ENCODE results near the gene VMP1.
"Not testable (repeated sequence)": the region's sequence is repeated elsewhere in the genome, so short reads cannot be mapped to it uniquely, and the experiment has no call there.

VMP1 gene

GRCh38 chr17:59766491-59766890, 59.0 kb downstream of the VMP1 start:
- DNase-seq: no peak
- in situ Hi-C loops (cut with MboI; ENCODE audit: low pct_unique_long_range_greater_than_20kb, low sequenced_read_pairs): no loop called here

GRCh38 chr17:59767176-59767575, 59.7 kb downstream of the VMP1 start:
- in situ Hi-C loops (cut with MboI; ENCODE audit: low pct_unique_long_range_greater_than_20kb, low sequenced_read_pairs): no loop called here
- DNase-seq: no peak

- in situ Hi-C loops (cut with MboI; ENCODE audit: low pct_unique_long_range_greater_than_20kb, low sequenced_read_pairs): no loop called here
- no peak for DNase-seq
These were observed 62.4 kb downstream of the VMP1 start for GRCh38 chr17:59769887-59770286.

- no peak for DNase-seq
- in situ Hi-C loops (cut with MboI; ENCODE audit: low pct_unique_long_range_greater_than_20kb, low sequenced_read_pairs): no loop called here
These were observed 63.6 kb downstream of the VMP1 start for GRCh38 chr17:59771093-59771492.

- DNase-seq: no peak
- in situ Hi-C loops (cut with MboI; ENCODE audit: low pct_unique_long_range_greater_than_20kb, low sequenced_read_pairs): no loop called here
These were observed 68.4 kb downstream of the VMP1 start for GRCh38 chr17:59775786-59776350.

GRCh38 chr17:59776577-59776976, 69.1 kb downstream of the VMP1 start:
- in situ Hi-C loops (cut with MboI; ENCODE audit: low pct_unique_long_range_greater_than_20kb, low sequenced_read_pairs): no loop called here
- DNase-seq: no peak

- DNase-seq: no peak
- in situ Hi-C loops (cut with MboI; ENCODE audit: low pct_unique_long_range_greater_than_20kb, low sequenced_read_pairs): no loop called here
These were observed 69.6 kb downstream of the VMP1 start for GRCh38 chr17:59777033-59777432.

- DNase-seq: no peak
- in situ Hi-C loops (cut with MboI; ENCODE audit: low pct_unique_long_range_greater_than_20kb, low sequenced_read_pairs): no loop called here
These were observed 71.5 kb downstream of the VMP1 start for GRCh38 chr17:59778996-59779395.

GRCh38 chr17:59779521-59779920, 72.1 kb downstream of the VMP1 start:
- no peak for DNase-seq
- in situ Hi-C loops (cut with MboI; ENCODE audit: low pct_unique_long_range_greater_than_20kb, low sequenced_read_pairs): no loop called here

- in situ Hi-C loops (cut with MboI; ENCODE audit: low pct_unique_long_range_greater_than_20kb, low sequenced_read_pairs); DNase-seq: not testable (repeated sequence)
These were observed 73.1 kb downstream of the VMP1 start for GRCh38 chr17:59780548-59780947.

- no peak for DNase-seq
- in situ Hi-C loops (cut with MboI; ENCODE audit: low pct_unique_long_range_greater_than_20kb, low sequenced_read_pairs): no loop called here
These were observed 76.0 kb downstream of the VMP1 start for GRCh38 chr17:59783221-59784047.

- in situ Hi-C loops (cut with MboI; ENCODE audit: low pct_unique_long_range_greater_than_20kb, low sequenced_read_pairs): no loop called here
- DNase-seq: no peak
These were observed 77.8 kb downstream of the VMP1 start for GRCh38 chr17:59785091-59785799.

GRCh38 chr17:59786213-59786535, 78.7 kb downstream of the VMP1 start:
- in situ Hi-C loops (cut with MboI; ENCODE audit: low pct_unique_long_range_greater_than_20kb, low sequenced_read_pairs): no loop called here

GRCh38 chr17:59786536-59787319, 79.3 kb downstream of the VMP1 start:
- in situ Hi-C loops (cut with MboI; ENCODE audit: low pct_unique_long_range_greater_than_20kb, low sequenced_read_pairs): no loop called here
- peak; percentile 98 for DNase-seq

More at GRCh38 chr17:59786213-59786535, 78.7 kb downstream of the VMP1 start:
- DNase-seq: no peak

GRCh38 chr17:59789849-59790248, 82.4 kb downstream of the VMP1 start:
- DNase-seq; in situ Hi-C loops (cut with MboI; ENCODE audit: low pct_unique_long_range_greater_than_20kb, low sequenced_read_pairs): not testable (repeated sequence)

GRCh38 chr17:59790418-59790817, 83.0 kb downstream of the VMP1 start:
- DNase-seq; in situ Hi-C loops (cut with MboI; ENCODE audit: low pct_unique_long_range_greater_than_20kb, low sequenced_read_pairs): not testable (repeated sequence)

- in situ Hi-C loops (cut with MboI; ENCODE audit: low pct_unique_long_range_greater_than_20kb, low sequenced_read_pairs): no loop called here
- no peak for DNase-seq
These were observed 83.5 kb downstream of the VMP1 start for GRCh38 chr17:59790910-59791309.

- in situ Hi-C loops (cut with MboI; ENCODE audit: low pct_unique_long_range_greater_than_20kb, low sequenced_read_pairs): no loop called here
- no peak for DNase-seq
These were observed 84.4 kb downstream of the VMP1 start for GRCh38 chr17:59791603-59792457.

GRCh38 chr17:59792458-59792823, 85.0 kb downstream of the VMP1 start:
- DNase-seq; in situ Hi-C loops (cut with MboI; ENCODE audit: low pct_unique_long_range_greater_than_20kb, low sequenced_read_pairs): not testable (repeated sequence)

Data from KBM-7 (cell line).